ENCODE data around the gene HAVCR1.
"Not testable (repeated sequence)": the region's sequence is repeated elsewhere in the genome, so short reads cannot be mapped to it uniquely, and the experiment has no call there.

DNA sequence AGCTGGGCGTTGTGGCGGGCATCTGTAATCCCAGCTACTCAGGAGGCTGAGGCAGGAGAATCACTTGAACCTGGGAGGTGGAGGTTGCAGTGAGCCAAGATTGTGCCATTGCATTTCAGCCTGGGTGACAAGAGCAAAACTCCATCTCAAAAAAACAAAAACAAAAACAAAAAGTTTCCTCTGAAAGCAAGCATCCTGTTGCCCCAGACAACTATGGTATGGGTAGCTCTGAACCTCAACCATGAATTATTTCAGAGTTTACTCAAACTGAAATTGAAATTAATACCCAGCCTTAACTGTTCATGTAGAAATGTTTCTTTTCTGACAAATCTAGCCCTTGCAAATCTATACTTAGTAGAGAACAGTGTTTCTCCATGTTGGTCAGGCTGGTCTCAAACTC is 31.3 kb downstream of the HAVCR1 start:
- TF ChIP-seq, protein P1, sequence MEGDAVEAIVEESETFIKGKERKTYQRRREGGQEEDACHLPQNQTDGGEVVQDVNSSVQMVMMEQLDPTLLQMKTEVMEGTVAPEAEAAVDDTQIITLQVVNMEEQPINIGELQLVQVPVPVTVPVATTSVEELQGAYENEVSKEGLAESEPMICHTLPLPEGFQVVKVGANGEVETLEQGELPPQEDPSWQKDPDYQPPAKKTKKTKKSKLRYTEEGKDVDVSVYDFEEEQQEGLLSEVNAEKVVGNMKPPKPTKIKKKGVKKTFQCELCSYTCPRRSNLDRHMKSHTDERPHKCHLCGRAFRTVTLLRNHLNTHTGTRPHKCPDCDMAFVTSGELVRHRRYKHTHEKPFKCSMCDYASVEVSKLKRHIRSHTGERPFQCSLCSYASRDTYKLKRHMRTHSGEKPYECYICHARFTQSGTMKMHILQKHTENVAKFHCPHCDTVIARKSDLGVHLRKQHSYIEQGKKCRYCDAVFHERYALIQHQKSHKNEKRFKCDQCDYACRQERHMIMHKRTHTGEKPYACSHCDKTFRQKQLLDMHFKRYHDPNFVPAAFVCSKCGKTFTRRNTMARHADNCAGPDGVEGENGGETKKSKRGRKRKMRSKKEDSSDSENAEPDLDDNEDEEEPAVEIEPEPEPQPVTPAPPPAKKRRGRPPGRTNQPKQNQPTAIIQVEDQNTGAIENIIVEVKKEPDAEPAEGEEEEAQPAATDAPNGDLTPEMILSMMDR (IDR thresholded peaks at IDR 0.05; ENCODE audit: low read length), result not testable (repeated sequence)
- TF ChIP-seq EZH2 (optimal IDR thresholded peaks at IDR 0.05; ENCODE audit: low read depth, low read length), result not testable (repeated sequence)

Data from MM.1S (cell line).